ENCODE results near the gene KCNQ1OT1. TPM values are rescaled to one million over a fixed set of nuclear protein-coding genes. Genes with fewer than 3 reads are reported as not detected.

KCNQ1OT1 gene
- total RNA-seq, 2 donors from 2014 or later: 0.77 to 1.5 TPM

GRCh38 chr11:2742201-2742600 lies 42.4 kb upstream of the KCNQ1OT1 start:
- H3K36me3 ChIP-seq: no peaks in the 10 kb centered on the region
- no peaks in the 10 kb centered on the region for H3K27me3 ChIP-seq
- no peaks in the 10 kb centered on the region for H3K9me3 ChIP-seq
- H3K4me1 ChIP-seq: peaks cover 10% of the 10 kb centered on the region
- DNase-seq: no peak
- no peak overlapping the region for H3K9ac ChIP-seq (ENCODE audit: low read depth in 2 of 2, low read length in 2 of 2)
- no peak overlapping the region for H3K4me3 ChIP-seq
- intact Hi-C loops (cut with DNase I): no loop called here
- no peak overlapping the region for H3K27ac ChIP-seq
- TF ChIP-seq, protein P1, sequence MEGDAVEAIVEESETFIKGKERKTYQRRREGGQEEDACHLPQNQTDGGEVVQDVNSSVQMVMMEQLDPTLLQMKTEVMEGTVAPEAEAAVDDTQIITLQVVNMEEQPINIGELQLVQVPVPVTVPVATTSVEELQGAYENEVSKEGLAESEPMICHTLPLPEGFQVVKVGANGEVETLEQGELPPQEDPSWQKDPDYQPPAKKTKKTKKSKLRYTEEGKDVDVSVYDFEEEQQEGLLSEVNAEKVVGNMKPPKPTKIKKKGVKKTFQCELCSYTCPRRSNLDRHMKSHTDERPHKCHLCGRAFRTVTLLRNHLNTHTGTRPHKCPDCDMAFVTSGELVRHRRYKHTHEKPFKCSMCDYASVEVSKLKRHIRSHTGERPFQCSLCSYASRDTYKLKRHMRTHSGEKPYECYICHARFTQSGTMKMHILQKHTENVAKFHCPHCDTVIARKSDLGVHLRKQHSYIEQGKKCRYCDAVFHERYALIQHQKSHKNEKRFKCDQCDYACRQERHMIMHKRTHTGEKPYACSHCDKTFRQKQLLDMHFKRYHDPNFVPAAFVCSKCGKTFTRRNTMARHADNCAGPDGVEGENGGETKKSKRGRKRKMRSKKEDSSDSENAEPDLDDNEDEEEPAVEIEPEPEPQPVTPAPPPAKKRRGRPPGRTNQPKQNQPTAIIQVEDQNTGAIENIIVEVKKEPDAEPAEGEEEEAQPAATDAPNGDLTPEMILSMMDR (IDR thresholded peaks at IDR 0.05): no peak

GRCh38 chr11:2741377-2742131 lies 41.8 kb upstream of the KCNQ1OT1 start:
- no peaks in the 10 kb centered on the region for H3K9me3 ChIP-seq
- H3K4me3 ChIP-seq: no peak overlapping the region
- H3K27ac ChIP-seq: no peak overlapping the region
- TF ChIP-seq, protein P1 (IDR thresholded peaks at IDR 0.05): no peak
- H3K27me3 ChIP-seq: no peaks in the 10 kb centered on the region
- H3K9ac ChIP-seq (ENCODE audit: low read depth in 2 of 2, low read length in 2 of 2): no peak overlapping the region
- H3K4me1 ChIP-seq: peaks cover 17% of the 10 kb centered on the region
- H3K36me3 ChIP-seq: no peaks in the 10 kb centered on the region
- intact Hi-C loops (cut with DNase I): no loop called here
- DNase-seq: no peak

DNA sequence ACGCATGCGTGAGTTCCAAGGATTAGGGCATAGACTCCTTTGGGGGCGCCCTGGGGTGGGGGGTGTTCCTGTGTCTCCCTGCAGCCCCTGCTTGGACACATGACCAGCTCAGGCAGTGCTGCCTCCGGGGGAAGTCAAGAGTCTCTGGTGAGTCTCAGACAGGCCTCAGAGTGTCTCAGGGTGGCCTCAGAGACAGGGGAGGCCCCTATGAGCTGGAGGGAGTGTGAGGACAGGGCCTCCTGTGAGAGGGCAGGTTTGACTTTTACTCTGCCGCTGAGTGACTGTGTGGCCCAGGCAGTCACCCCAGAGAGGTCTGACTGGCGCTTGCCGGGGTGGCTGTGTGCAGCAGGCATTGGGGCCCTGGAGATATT lies 41.2 kb upstream of the KCNQ1OT1 start:
- no peak overlapping the region for H3K4me3 ChIP-seq
- H3K27me3 ChIP-seq: no peaks in the 10 kb centered on the region
- no peaks in the 10 kb centered on the region for H3K36me3 ChIP-seq
- H3K27ac ChIP-seq: no peak overlapping the region
- TF ChIP-seq, protein P1 (IDR thresholded peaks at IDR 0.05): no peak
- intact Hi-C loops (cut with DNase I): no loop called here
- H3K9me3 ChIP-seq: no peaks in the 10 kb centered on the region
- H3K4me1 ChIP-seq: peaks cover 18% of the 10 kb centered on the region
- no peak overlapping the region for H3K9ac ChIP-seq (ENCODE audit: low read depth in 2 of 2, low read length in 2 of 2)
- DNase-seq: no peak

DNA sequence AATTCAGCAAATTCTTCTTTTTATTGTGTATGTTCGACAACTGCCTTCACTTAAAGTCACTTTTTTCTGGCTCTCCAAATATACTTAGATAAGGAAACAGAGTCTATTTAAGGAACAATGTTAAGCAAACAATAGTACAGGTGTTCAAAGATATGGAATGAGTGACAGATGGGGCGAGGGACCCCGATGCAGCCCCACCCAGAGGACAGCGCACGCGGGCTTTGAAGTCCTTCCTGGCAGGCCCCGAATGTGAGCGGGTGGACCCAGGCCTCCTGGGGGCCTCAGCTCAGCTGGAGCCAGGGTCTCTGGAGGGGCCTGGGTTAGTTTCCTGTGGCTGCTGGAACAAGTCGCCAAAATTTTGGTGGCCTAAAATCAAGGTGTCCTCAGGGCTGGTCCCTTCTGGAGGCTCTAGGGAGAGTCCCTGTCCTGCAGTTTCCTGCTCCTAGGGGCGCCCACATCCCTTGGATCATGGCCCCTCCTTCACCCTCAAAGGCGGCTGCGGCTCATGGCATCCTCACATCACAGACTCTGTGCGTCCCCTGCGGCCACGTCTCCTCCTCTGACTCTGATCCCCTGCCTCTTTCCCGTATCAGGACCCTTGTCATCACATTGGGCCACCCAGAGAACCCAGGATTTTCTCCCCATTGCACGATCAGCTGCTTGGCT lies 40.6 kb upstream of the KCNQ1OT1 start:
- H3K27me3 ChIP-seq: no peaks in the 10 kb centered on the region
- no peak overlapping the region for H3K4me3 ChIP-seq
- no peak overlapping the region for H3K27ac ChIP-seq
- peaks cover 18% of the 10 kb centered on the region for H3K4me1 ChIP-seq
- no peak for DNase-seq
- intact Hi-C loops (cut with DNase I): no loop called here
- TF ChIP-seq, protein P1 (IDR thresholded peaks at IDR 0.05): no peak
- no peaks in the 10 kb centered on the region for H3K36me3 ChIP-seq
- H3K9ac ChIP-seq (ENCODE audit: low read depth in 2 of 2, low read length in 2 of 2): no peak overlapping the region
- no peaks in the 10 kb centered on the region for H3K9me3 ChIP-seq

- no peak for DNase-seq
- intact Hi-C loops (cut with DNase I): no loop called here
These were observed 39.9 kb upstream of the KCNQ1OT1 start for GRCh38 chr11:2739531-2740274.

More at GRCh38 chr11:2739531-2740274, 39.9 kb upstream of the KCNQ1OT1 start:
- H3K27me3 ChIP-seq: no peaks in the 10 kb centered on the region
- H3K27ac ChIP-seq: no peak overlapping the region
- no peak overlapping the region for H3K4me3 ChIP-seq
- no peaks in the 10 kb centered on the region for H3K9me3 ChIP-seq
- H3K36me3 ChIP-seq: no peaks in the 10 kb centered on the region
- no peak overlapping the region for H3K9ac ChIP-seq (ENCODE audit: low read depth in 2 of 2, low read length in 2 of 2)
- TF ChIP-seq, protein P1 (IDR thresholded peaks at IDR 0.05): no peak
- peaks cover 18% of the 10 kb centered on the region for H3K4me1 ChIP-seq

All from colonic mucosa (tissue), 4 donors.